Body of pancreas (tissue), 4 donors: ENCODE data around the gene GLDN.

ENCODE experiments used
- POLR2A ChIP-seq, 3 donors: fragments of 450-650 bp; IDR thresholded peaks; one replicate each; pipeline ENCODE4 v1.6.1; 2016; ENCODE audit warnings: antibody characterized with exemption in 3 of 3, mild to moderate bottlenecking in 2 of 3
- TF ChIP-seq, protein P1 (sequence below), 7 experiments: fragments of 450-650 bp in 4 of 7; fragments of 200-600 bp in 3 of 7; sonication (generic) in 3 of 7; IDR thresholded peaks; one replicate each; pipeline ENCODE4 v1.5.1; 2016 to 2019; ENCODE audit warnings: antibody characterized with exemption in 7 of 7

DNA sequence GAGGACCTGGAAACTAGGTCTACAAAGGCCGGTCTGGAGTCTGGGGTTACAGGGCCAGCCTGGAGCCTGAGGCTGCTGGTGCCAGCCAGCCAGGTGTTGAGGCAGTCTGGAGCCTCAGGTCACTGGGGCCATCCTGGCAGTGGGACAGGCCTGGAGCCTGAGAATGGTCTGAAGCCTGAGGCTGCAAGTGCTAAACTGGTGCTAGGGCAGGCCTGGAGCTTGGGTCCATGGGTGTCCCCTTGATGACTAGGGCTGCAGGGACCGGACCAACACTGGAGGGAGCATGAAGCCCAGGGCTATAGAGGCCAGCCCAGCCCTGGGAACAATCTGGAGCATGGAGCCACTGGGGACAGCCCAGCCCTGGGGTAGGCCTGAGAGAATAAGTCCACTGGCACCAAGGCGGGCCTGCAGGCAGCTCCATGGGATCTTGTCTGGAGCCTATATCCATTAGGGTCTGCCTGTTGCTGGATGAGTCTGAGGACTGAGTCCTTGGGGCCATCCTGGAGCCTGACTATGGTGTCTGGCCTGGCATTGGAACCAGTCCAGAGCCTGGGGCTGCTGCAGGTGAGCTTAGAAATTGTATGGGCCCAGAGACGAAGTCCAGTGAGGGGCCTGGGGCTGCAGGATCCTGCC is 101.9 kb downstream of the GLDN start:
- TF ChIP-seq, protein P1, sequence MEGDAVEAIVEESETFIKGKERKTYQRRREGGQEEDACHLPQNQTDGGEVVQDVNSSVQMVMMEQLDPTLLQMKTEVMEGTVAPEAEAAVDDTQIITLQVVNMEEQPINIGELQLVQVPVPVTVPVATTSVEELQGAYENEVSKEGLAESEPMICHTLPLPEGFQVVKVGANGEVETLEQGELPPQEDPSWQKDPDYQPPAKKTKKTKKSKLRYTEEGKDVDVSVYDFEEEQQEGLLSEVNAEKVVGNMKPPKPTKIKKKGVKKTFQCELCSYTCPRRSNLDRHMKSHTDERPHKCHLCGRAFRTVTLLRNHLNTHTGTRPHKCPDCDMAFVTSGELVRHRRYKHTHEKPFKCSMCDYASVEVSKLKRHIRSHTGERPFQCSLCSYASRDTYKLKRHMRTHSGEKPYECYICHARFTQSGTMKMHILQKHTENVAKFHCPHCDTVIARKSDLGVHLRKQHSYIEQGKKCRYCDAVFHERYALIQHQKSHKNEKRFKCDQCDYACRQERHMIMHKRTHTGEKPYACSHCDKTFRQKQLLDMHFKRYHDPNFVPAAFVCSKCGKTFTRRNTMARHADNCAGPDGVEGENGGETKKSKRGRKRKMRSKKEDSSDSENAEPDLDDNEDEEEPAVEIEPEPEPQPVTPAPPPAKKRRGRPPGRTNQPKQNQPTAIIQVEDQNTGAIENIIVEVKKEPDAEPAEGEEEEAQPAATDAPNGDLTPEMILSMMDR (IDR thresholded peaks at IDR 0.05) = no peak
- no peak for TF ChIP-seq POLR2A (IDR thresholded peaks at IDR 0.05)
